Measurements from ENCODE around the gene FAM177B.

- no peak for TF ChIP-seq CTCF (conservative IDR thresholded peaks at IDR 0.05; ENCODE audit: low read length)
- no peak for TF ChIP-seq EZH2phosphoT487 (IDR thresholded peaks at IDR 0.05; ENCODE audit: borderline replicate concordance)
These were observed 22.5 kb downstream of the FAM177B start for GRCh38 chr1:222759451-222760035.
